GM12878 (cell line): ENCODE measurements around the gene SHFL. TPM values are rescaled to one million over a fixed set of nuclear protein-coding genes. Genes with fewer than 3 reads are reported as not detected.

ENCODE experiments used
- EGR1 ChIP-seq, 2 experiments: IDR thresholded peaks; 1 replicate in 1 of 2; 2 replicates in 1 of 2; pipeline ENCODE4 v1.6.1; 2011 to 2012; ENCODE audit warnings: low read depth in 2 of 2, low read length in 2 of 2, borderline replicate concordance in 1 of 2, mild to moderate bottlenecking in 1 of 2, moderate library complexity in 1 of 2
- EZH2 ChIP-seq: IDR thresholded peaks from 2 replicates; pipeline ENCODE4 v1.6.1; 2012; ENCODE audit warnings: low read depth, mild to moderate bottlenecking, control low read depth, inconsistent platforms, low read length, borderline replicate concordance; ENCODE audit not compliant: control insufficient read depth
- FOXK2 ChIP-seq: fragments of 450-650 bp; IDR thresholded peaks from 2 replicates; pipeline ENCODE4 v1.6.1; 2017; ENCODE audit warnings: mild to moderate bottlenecking, moderate library complexity
- HDGF ChIP-seq: fragments of 450-650 bp; IDR thresholded peaks from 2 replicates; pipeline ENCODE4 v1.6.1; 2016; ENCODE audit warnings: antibody characterized with exemption
- IKZF2 ChIP-seq, 2 experiments: fragments of 450-650 bp; IDR thresholded peaks; 2 replicates each; pipeline ENCODE4 v1.6.1; 2017; ENCODE audit warnings: mild to moderate bottlenecking in 2 of 2, moderate library complexity in 2 of 2
- KLF5 ChIP-seq: fragments of 450-650 bp; IDR thresholded peaks from 2 replicates; pipeline ENCODE4 v1.6.1; 2014; ENCODE audit warnings: mild to moderate bottlenecking; ENCODE audit not compliant: partially characterized antibody
- NFYB ChIP-seq: IDR thresholded peaks from 2 replicates; pipeline ENCODE4 v1.6.1; 2011; ENCODE audit warnings: low read depth, mild to moderate bottlenecking, low read length, improper control_type of control experiment, moderate library complexity; ENCODE audit not compliant: insufficient read depth
- NR2C1 ChIP-seq: fragments of 450-650 bp; IDR thresholded peaks from 2 replicates; pipeline ENCODE4 v1.6.1; 2017; ENCODE audit warnings: antibody characterized with exemption, mild to moderate bottlenecking, moderate library complexity
- SMAD1 ChIP-seq: fragments of 450-650 bp; IDR thresholded peaks from 2 replicates; pipeline ENCODE4 v1.6.1; 2018; ENCODE audit warnings: mild to moderate bottlenecking, low read depth; ENCODE audit not compliant: partially characterized antibody
- WRNIP1 ChIP-seq: IDR thresholded peaks from 2 replicates; pipeline ENCODE4 v1.6.1; 2011; ENCODE audit warnings: low read depth, low read length, improper control_type of control experiment, borderline replicate concordance
- polyA plus RNA-seq, 11 experiments: library from polyadenylated mRNA; depleted of rRNA in 4 of 11; unstranded in 6 of 11; stranded (reverse) in 5 of 11; fragments of >200 nt; fragmentation: Nextera tagmentation in 4 of 11; fragmentation: Illumina TruSeq in 1 of 11; extraction: Ambion mirVana in 4 of 11; extraction: Trizol in 1 of 11; gene quantifications; 1 replicate in 1 of 11; 2 replicates in 10 of 11; pipeline versions ENCODE4 v1.2.1 to v1.2.3, GENCODE V29; 2011 to 2016; ENCODE audit warnings: inconsistent platforms in 2 of 11, missing spikeins in 2 of 11, low read depth in 1 of 11
- total RNA-seq, 4 experiments: library from RNA; depleted of rRNA in 3 of 4; stranded (reverse); fragments of >200 nt in 3 of 4; fragmentation: Illumina TruSeq in 1 of 4; extraction: Trizol in 1 of 4; gene quantifications; 2 replicates each; pipeline versions ENCODE4 v1.2.1 to v1.2.3, GENCODE V29; 2013 to 2021
- TF ChIP-seq, protein P1 (sequence below): fragments of 450-650 bp; IDR thresholded peaks from 2 replicates; pipeline ENCODE4 v1.6.1; 2017; ENCODE audit warnings: low read depth, mild to moderate bottlenecking, moderate library complexity
- TF ChIP-seq, protein P2 (sequence below): fragments of 450-650 bp; IDR thresholded peaks from 2 replicates; pipeline ENCODE4 v1.6.1; 2016; ENCODE audit warnings: mild to moderate bottlenecking, moderate library complexity, borderline replicate concordance
- TF ChIP-seq, protein P3 (sequence below): fragments of 450-650 bp; IDR thresholded peaks from 2 replicates; pipeline ENCODE4 v1.6.1; 2017; ENCODE audit warnings: mild to moderate bottlenecking, moderate library complexity
- TF ChIP-seq, protein P4 (sequence below): IDR thresholded peaks from 2 replicates; pipeline ENCODE4 v1.6.1; 2012; ENCODE audit warnings: low read length, inconsistent platforms

SHFL gene
- total and polyA plus RNA-seq, 10 of the 15 experiments (the other 5 are each of a cell fraction or from before 2014, with no cell fraction given) = 8.0 to 83.8 (median 40.7) TPM

DNA sequence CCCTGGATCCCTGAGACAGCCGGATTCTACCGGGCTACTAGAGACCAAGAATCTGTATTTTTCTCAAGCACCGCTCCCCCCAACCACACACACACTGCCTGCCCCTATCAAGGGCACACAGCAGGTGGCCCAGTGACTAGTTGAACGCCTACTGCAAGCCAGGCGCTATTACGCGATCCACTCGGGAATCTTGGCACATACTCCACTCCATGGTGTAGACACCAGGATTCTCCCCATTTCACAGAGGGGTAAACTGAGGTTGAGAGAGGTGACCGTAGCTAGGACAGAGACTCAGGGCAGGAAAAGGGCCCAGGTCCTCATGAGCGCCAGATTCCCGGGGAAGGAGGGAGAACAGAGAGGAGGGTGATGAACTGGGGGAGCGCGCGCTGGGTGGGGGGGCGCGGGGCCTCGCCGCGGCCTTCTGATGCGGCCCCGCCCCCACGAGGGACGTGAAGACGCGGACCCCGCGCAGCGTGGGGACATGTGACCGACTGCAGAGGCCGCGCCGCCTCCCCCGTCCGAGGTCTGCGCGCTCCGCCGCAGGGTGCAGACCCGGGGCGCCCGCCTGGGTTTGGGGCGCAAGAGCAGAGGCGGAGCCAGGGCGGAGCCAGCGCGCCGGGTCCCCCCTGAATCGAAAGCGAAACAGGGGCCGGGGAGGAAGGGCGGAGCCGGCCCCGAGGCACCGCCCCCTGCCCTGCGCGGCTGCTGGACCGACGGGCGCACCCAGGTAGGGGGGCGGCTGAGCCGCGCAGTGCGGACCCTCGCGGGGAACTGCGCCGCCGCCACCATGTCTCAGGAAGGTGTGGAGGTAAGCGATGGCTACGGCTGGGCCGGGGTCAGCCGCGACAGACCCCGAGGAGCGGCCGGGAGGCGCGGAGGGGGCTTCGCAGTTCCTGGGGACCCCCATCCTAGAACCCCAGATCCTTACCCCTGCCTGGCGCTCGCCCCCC lies at the start of gene SHFL (continued):
- TF ChIP-seq, protein P1, sequence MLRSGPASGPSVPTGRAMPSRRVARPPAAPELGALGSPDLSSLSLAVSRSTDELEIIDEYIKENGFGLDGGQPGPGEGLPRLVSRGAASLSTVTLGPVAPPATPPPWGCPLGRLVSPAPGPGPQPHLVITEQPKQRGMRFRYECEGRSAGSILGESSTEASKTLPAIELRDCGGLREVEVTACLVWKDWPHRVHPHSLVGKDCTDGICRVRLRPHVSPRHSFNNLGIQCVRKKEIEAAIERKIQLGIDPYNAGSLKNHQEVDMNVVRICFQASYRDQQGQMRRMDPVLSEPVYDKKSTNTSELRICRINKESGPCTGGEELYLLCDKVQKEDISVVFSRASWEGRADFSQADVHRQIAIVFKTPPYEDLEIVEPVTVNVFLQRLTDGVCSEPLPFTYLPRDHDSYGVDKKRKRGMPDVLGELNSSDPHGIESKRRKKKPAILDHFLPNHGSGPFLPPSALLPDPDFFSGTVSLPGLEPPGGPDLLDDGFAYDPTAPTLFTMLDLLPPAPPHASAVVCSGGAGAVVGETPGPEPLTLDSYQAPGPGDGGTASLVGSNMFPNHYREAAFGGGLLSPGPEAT = no peak
- TF ChIP-seq NR2C1 = no peak
- no peak for TF ChIP-seq EGR1 (IDR thresholded peaks at IDR 0.05; ENCODE audit: borderline replicate concordance in 1 of 2, low read depth in 2 of 2, low read length in 2 of 2)
- TF ChIP-seq, protein P2, sequence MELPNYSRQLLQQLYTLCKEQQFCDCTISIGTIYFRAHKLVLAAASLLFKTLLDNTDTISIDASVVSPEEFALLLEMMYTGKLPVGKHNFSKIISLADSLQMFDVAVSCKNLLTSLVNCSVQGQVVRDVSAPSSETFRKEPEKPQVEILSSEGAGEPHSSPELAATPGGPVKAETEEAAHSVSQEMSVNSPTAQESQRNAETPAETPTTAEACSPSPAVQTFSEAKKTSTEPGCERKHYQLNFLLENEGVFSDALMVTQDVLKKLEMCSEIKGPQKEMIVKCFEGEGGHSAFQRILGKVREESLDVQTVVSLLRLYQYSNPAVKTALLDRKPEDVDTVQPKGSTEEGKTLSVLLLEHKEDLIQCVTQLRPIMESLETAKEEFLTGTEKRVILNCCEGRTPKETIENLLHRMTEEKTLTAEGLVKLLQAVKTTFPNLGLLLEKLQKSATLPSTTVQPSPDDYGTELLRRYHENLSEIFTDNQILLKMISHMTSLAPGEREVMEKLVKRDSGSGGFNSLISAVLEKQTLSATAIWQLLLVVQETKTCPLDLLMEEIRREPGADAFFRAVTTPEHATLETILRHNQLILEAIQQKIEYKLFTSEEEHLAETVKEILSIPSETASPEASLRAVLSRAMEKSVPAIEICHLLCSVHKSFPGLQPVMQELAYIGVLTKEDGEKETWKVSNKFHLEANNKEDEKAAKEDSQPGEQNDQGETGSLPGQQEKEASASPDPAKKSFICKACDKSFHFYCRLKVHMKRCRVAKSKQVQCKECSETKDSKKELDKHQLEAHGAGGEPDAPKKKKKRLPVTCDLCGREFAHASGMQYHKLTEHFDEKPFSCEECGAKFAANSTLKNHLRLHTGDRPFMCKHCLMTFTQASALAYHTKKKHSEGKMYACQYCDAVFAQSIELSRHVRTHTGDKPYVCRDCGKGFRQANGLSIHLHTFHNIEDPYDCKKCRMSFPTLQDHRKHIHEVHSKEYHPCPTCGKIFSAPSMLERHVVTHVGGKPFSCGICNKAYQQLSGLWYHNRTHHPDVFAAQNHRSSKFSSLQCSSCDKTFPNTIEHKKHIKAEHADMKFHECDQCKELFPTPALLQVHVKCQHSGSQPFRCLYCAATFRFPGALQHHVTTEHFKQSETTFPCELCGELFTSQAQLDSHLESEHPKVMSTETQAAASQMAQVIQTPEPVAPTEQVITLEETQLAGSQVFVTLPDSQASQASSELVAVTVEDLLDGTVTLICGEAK = no peak
- no peak for TF ChIP-seq EZH2
- no peak for TF ChIP-seq FOXK2
- TF ChIP-seq WRNIP1 = no peak
- no peak for TF ChIP-seq KLF5
- TF ChIP-seq, protein P3, sequence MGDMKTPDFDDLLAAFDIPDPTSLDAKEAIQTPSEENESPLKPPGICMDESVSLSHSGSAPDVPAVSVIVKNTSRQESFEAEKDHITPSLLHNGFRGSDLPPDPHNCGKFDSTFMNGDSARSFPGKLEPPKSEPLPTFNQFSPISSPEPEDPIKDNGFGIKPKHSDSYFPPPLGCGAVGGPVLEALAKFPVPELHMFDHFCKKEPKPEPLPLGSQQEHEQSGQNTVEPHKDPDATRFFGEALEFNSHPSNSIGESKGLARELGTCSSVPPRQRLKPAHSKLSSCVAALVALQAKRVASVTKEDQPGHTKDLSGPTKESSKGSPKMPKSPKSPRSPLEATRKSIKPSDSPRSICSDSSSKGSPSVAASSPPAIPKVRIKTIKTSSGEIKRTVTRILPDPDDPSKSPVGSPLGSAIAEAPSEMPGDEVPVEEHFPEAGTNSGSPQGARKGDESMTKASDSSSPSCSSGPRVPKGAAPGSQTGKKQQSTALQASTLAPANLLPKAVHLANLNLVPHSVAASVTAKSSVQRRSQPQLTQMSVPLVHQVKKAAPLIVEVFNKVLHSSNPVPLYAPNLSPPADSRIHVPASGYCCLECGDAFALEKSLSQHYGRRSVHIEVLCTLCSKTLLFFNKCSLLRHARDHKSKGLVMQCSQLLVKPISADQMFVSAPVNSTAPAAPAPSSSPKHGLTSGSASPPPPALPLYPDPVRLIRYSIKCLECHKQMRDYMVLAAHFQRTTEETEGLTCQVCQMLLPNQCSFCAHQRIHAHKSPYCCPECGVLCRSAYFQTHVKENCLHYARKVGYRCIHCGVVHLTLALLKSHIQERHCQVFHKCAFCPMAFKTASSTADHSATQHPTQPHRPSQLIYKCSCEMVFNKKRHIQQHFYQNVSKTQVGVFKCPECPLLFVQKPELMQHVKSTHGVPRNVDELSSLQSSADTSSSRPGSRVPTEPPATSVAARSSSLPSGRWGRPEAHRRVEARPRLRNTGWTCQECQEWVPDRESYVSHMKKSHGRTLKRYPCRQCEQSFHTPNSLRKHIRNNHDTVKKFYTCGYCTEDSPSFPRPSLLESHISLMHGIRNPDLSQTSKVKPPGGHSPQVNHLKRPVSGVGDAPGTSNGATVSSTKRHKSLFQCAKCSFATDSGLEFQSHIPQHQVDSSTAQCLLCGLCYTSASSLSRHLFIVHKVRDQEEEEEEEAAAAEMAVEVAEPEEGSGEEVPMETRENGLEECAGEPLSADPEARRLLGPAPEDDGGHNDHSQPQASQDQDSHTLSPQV = no peak
- TF ChIP-seq, protein P4, sequence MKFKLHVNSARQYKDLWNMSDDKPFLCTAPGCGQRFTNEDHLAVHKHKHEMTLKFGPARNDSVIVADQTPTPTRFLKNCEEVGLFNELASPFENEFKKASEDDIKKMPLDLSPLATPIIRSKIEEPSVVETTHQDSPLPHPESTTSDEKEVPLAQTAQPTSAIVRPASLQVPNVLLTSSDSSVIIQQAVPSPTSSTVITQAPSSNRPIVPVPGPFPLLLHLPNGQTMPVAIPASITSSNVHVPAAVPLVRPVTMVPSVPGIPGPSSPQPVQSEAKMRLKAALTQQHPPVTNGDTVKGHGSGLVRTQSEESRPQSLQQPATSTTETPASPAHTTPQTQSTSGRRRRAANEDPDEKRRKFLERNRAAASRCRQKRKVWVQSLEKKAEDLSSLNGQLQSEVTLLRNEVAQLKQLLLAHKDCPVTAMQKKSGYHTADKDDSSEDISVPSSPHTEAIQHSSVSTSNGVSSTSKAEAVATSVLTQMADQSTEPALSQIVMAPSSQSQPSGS = no peak
- TF ChIP-seq HDGF = no peak
- no peak for TF ChIP-seq IKZF2 (IDR thresholded peaks at IDR 0.05)
- TF ChIP-seq NFYB = no peak
- no peak for TF ChIP-seq SMAD1
